ENCODE measurements around the gene TPM2.

The TPM2 gene

GRCh38 chr9:35680331-35681105 lies 9.2 kb downstream of the TPM2 start:
- in situ Hi-C loops (cut with HindIII; ENCODE audit: low sequenced_read_pairs), result loop anchor here (5.0 kb wide), 2 partner anchors 47 to 53 kb away; no protein-coding TSS in a partner anchor

- in situ Hi-C loops (cut with HindIII; ENCODE audit: low sequenced_read_pairs), result loop anchor here (5.0 kb wide), 2 partner anchors 47 to 53 kb away; no protein-coding TSS in a partner anchor
Measured at GRCh38 chr9:35679766-35680330, 9.9 kb downstream of the TPM2 start.

DNA sequence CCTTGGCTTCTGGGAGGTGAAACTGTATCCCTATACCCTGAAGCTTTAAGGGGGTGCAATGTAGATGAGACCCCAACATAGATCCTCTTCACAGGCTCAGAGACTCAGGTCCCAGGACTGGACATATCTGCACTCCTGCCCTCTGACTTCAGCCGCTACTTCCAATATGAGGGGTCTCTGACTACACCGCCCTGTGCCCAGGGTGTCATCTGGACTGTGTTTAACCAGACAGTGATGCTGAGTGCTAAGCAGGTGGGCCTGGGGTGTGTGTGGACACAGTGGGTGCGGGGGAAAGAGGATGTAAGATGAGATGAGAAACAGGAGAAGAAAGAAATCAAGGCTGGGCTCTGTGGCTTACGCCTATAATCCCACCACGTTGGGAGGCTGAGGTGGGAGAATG lies 10.6 kb downstream of the TPM2 start:
- in situ Hi-C loops (cut with HindIII; ENCODE audit: low sequenced_read_pairs), result no loop called here

DNA sequence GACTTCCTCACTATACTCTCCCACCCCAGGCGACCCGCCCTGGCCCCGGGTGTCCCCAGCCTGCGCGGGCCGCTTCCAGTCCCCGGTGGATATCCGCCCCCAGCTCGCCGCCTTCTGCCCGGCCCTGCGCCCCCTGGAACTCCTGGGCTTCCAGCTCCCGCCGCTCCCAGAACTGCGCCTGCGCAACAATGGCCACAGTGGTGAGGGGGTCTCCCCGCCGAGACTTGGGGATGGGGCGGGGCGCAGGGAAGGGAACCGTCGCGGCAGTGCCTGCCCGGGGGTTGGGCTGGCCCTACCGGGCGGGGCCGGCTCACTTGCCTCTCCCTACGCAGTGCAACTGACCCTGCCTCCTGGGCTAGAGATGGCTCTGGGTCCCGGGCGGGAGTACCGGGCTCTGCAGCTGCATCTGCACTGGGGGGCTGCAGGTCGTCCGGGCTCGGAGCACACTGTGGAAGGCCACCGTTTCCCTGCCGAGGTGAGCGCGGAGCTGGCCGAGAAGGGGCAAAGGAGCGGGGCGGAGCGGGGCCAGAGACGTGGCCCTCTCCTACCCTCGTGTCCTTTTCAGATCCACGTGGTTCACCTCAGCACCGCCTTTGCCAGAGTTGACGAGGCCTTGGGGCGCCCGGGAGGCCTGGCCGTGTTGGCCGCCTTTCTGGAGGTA lies 13.9 kb downstream of the TPM2 start:
- in situ Hi-C loops (cut with HindIII; ENCODE audit: low sequenced_read_pairs), result no loop called here

- in situ Hi-C loops (cut with HindIII; ENCODE audit: low sequenced_read_pairs), result no loop called here
Measured at GRCh38 chr9:35675204-35675603, 14.5 kb downstream of the TPM2 start.

DNA sequence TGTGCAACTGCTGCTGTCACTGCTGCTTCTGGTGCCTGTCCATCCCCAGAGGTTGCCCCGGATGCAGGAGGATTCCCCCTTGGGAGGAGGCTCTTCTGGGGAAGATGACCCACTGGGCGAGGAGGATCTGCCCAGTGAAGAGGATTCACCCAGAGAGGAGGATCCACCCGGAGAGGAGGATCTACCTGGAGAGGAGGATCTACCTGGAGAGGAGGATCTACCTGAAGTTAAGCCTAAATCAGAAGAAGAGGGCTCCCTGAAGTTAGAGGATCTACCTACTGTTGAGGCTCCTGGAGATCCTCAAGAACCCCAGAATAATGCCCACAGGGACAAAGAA lies 15.7 kb downstream of the TPM2 start:
- in situ Hi-C loops (cut with HindIII; ENCODE audit: low sequenced_read_pairs), result no loop called here

DNA sequence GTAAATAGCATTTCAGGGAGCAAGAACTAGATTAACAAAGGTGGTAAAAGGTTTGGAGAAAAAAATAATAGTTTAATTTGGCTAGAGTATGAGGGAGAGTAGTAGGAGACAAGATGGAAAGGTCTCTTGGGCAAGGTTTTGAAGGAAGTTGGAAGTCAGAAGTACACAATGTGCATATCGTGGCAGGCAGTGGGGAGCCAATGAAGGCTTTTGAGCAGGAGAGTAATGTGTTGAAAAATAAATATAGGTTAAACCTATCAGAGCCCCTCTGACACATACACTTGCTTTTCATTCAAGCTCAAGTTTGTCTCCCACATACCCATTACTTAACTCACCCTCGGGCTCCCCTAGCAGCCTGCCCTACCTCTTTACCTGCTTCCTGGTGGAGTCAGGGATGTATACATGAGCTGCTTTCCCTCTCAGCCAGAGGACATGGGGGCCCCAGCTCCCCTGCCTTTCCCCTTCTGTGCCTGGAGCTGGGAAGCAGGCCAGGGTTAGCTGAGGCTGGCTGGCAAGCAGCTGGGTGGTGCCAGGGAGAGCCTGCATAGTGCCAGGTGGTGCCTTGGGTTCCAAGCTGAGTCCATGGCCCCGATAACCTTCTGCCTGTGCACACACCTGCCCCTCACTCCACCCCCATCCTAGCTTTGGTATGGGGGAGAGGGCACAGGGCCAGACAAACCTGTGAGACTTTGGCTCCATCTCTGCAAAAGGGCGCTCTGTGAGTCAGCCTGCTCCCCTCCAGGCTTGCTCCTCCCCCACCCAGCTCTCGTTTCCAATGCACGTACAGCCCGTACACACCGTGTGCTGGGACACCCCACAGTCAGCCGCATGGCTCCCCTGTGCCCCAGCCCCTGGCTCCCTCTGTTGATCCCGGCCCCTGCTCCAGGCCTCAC lies 16.3 kb downstream of the TPM2 start, which contains the start of gene CA9:
Gene CA9, plus strand, starts transcription at position 797 of the 893 bp plus-strand sequence. Its CDS starts 32 bp downstream, at position 829.
- in situ Hi-C loops (cut with HindIII; ENCODE audit: low sequenced_read_pairs), result no loop called here

DNA sequence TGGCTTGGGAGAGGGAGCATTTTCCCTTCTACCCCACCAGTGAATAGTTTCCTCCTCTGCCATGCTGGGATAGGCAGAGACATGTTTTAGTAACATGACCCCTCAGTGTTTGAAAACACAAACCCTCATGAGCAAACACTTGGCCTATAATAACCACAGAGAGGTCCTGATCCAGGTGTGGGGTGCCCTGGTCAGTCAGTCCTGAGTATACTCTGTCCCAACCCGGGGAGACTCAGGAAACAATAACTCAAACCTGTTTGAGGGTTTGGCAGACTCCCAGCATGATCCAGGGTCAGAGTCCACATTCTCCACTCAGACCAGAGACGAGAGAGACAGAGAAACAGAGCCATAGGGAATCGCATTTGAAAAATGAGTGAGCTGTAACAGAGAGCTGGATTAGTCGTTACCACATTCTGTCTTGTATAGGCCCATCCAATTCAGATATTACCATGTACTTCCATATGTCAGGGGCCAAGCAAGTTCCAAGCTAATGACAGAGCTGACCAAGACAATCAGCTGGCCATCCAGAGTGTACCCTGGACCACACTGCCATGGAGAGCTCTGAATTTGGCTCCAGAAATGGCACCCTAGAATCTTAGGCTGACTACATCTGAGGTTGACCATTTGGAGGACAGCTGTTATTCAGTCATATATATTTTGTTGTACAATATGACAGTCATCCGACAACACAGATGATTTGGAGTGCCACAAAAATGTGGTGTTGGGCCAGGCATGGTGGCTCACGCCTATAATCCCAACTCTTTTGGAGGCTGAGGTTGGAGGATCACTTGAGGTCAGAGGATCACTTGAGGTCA lies 20.2 kb downstream of the TPM2 start:
- in situ Hi-C loops (cut with HindIII; ENCODE audit: low sequenced_read_pairs), result no loop called here

DNA sequence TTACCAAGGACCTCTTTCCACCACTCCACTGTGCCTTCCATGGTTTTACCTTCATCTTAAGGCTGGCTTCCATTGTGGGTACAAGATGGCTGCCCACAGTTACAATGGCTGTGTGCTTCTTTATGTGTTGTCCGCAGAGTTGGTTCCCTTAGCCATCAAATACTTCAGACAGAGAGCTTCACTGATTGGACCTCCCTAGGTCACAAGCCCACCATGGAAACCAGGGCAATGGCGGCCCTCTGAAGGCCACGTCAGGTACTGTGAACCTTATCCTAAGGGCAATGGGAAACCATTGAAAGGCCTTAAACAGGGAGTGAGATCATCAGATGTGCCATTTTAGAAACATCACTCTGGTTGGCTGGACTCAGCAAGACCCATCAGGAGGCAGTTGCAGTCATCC lies 21.8 kb downstream of the TPM2 start:
- in situ Hi-C loops (cut with HindIII; ENCODE audit: low sequenced_read_pairs), result no loop called here

GRCh38 chr9:35666549-35666948 lies 23.2 kb downstream of the TPM2 start:
- in situ Hi-C loops (cut with HindIII; ENCODE audit: low sequenced_read_pairs), result no loop called here

DNA sequence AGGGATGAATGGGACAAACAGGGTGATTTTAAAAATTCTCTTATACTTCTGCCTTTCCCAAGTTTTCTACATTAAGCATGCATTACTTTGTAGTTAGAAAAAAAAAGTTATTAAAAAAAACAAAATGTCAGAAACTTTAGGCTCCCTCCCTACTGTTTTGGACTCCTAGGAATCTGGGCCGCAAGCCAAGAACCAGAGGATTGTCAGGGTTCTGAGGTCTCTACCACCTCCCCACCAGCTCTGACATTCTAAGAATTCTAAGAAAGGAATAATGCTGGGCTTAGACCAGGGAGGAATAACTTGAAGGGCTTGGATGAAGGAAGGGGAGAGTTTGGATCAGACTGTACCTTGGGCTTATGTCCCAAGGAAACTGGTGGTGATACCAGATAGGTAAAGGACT lies 23.7 kb downstream of the TPM2 start:
- in situ Hi-C loops (cut with HindIII; ENCODE audit: low sequenced_read_pairs), result no loop called here

- in situ Hi-C loops (cut with HindIII; ENCODE audit: low sequenced_read_pairs), result no loop called here
Measured at GRCh38 chr9:35665471-35665818, 24.3 kb downstream of the TPM2 start.

DNA sequence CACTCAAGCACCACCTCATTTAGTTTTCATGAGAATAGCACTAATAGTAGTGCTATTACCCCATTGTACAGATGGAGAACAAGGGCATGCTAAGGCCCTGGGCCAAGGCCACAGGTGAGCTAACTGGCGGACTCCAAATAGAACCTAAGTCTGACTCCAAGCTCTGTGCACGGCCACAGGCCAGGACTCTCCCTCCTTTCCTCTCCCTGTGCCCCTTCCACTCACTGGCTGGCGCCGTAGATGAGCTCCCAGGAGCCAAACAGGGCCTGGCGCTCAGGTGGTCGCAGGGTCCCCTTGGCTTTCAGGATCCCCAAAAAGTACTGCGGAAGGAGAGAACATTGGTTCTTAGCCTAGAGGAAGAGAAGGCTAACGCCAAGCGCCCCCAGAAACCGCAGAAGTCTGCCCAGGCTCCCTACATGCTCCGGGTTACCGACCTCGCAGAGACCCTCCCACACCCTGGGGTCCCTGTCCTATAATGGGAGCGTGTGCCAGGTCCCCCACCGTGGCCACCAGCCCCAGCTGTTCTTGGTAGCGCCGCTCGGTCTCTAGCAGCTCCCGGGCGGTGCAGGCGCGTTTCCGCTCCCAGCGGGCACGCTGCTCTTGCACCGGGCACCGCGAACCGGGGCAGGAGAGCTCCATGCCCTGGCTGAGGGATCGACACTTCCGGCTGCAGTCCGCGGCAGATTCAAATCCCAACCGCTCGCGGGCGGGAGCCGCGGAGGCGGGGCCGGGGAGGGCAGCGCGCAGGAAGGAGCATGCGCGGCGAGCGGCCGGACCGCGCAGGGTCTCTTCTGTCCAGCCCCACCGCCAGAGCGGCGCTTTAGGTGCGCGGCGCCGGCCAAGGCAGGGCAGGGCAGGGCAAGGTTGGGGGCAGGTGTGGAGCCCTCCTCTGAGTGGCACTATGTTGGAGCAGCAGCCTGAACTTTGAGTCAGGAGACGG lies 24.9 kb downstream of the TPM2 start, which contains the start of gene ARHGEF39:
Gene ARHGEF39, minus strand, starts transcription at position 665 of the 940 bp plus-strand sequence. Its CDS starts 26 bp downstream, at position 639.
- in situ Hi-C loops (cut with HindIII; ENCODE audit: low sequenced_read_pairs), result no loop called here

- in situ Hi-C loops (cut with HindIII; ENCODE audit: low sequenced_read_pairs), result no loop called here
Measured at GRCh38 chr9:35662437-35662836, 27.3 kb downstream of the TPM2 start.

- in situ Hi-C loops (cut with HindIII; ENCODE audit: low sequenced_read_pairs), result no loop called here
Measured at GRCh38 chr9:35661756-35662350, 27.9 kb downstream of the TPM2 start.

DNA sequence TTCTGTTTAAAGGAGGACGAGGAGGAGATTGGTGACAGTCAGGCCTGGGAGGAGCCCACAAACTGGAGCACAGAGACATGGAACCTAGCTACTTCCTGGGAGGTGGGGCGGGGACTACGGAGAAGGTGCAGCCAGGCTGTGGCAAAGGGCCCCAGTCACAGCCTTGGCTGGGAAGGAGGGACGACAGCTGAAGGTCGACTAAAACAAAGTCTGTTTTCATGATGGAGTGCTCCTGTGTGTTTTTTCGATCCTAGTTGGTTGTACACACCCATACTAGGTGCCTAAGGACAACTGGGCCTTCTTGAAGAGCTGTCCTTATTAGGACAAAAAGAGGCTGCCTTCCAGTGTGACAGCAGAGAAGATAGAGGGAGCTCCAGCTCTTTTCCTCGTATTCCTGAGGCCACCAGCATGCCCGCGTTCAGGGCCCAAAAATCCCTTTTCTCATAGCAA lies 28.7 kb downstream of the TPM2 start:
- in situ Hi-C loops (cut with HindIII; ENCODE audit: low sequenced_read_pairs), result no loop called here

GRCh38 chr9:35659340-35659739 lies 30.4 kb downstream of the TPM2 start:
- in situ Hi-C loops (cut with HindIII; ENCODE audit: low sequenced_read_pairs), result no loop called here

GRCh38 chr9:35658968-35659220 lies 30.8 kb downstream of the TPM2 start:
- in situ Hi-C loops (cut with HindIII; ENCODE audit: low sequenced_read_pairs), result no loop called here

Measured in endothelial cell of hepatic sinusoid (primary cell).